Right lobe of liver (tissue), 4 donors: ENCODE data around the gene RHO.
"Not testable (repeated sequence)": the region's sequence is repeated elsewhere in the genome, so short reads cannot be mapped to it uniquely, and the experiment has no call there.

ENCODE experiments used
- POLR2A ChIP-seq: fragments of 450-650 bp; IDR thresholded peaks from one replicate; pipeline ENCODE4 v1.6.1; 2017; ENCODE audit warnings: antibody characterized with exemption, mild to moderate bottlenecking
- TF ChIP-seq, protein P1 (sequence below), 4 donors: fragments of 200-600 bp in 3 of 4; fragments of 450-650 bp in 1 of 4; IDR thresholded peaks; one replicate each; pipeline versions ENCODE4 v1.5.1 to v1.8.0; 2016 to 2022; ENCODE audit warnings: antibody characterized with exemption in 4 of 4, mild to moderate bottlenecking in 2 of 4
- donor health status: DM: no; HTN: no; CAD: no.
- donor health status: DM: no; HTN: no; CAD: no.
- donor health status: DM: no; HTN: yes; CAD: no.

DNA sequence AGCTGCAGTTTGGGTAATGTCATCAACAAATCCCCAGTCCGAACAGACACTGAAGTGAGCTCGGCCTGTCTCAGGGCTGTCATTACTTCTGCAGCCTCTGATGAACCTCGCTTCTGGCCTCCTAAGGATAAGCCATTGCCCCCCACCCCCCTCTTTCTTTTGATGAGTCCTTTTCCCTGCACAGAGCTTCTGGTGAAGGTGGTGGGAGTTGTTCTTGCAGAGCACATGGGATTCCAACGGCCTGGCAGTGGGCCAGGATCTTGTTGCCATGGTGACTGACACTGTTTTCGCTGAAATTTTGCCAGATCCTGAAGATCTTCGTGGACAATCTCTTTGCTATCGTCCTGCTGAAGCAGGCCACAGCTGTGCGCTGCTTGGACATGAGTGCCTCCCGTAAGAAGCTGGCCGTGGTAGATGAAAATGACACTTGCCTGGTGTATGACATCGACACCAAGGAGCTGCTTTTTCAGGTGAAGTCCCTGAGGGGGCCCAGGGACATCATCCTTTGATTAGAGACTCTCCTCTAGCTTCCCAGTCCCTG is 47.1 kb upstream of the RHO start:
- TF ChIP-seq, protein P1, sequence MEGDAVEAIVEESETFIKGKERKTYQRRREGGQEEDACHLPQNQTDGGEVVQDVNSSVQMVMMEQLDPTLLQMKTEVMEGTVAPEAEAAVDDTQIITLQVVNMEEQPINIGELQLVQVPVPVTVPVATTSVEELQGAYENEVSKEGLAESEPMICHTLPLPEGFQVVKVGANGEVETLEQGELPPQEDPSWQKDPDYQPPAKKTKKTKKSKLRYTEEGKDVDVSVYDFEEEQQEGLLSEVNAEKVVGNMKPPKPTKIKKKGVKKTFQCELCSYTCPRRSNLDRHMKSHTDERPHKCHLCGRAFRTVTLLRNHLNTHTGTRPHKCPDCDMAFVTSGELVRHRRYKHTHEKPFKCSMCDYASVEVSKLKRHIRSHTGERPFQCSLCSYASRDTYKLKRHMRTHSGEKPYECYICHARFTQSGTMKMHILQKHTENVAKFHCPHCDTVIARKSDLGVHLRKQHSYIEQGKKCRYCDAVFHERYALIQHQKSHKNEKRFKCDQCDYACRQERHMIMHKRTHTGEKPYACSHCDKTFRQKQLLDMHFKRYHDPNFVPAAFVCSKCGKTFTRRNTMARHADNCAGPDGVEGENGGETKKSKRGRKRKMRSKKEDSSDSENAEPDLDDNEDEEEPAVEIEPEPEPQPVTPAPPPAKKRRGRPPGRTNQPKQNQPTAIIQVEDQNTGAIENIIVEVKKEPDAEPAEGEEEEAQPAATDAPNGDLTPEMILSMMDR (IDR thresholded peaks at IDR 0.05), result not testable (repeated sequence)
- TF ChIP-seq POLR2A, result not testable (repeated sequence)
